ENCODE results near the gene PARD3.

Gene PARD3

DNA sequence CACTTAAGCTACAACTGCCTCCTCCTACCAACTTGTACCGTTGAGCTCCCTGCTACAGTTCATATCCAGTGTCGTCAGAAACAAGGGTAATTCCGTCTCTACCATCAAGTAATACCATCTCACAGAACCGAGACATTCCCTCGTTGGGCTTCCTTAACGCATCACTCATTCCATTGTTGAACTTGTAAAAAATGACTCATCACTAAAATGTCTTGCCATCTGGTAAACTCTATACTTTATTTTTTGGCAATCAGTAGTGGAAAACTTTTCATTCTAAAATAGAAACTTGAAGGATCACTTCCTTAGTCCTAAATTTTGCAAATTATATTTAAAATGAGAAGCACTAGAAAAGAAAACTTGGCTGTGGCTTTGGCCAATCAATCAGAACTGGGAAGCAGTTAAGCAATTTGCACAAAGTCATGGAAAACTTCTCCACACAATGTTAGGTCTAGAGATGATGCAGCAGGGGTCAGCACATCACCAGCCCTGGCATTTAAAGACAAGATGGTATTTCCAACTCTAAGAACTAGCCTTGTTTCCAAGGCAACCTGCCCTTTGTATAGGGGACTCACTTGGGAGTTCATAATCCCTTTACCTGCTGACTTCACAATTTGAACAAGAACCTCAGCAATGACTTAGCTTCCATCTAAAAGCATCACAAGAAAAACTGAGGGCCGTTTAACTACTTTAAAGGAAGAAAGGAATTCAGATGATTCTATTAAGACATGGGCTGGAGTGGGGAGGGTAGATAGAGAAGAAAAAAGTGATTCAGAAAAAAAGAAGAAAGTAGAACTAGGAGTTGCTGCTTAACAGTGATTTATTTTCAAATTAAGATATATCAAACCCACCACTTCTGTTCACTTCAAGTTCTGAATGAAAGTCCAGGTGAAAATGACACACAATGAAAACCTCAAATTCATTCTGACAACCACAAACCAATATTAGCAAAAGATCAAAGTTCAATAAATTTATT lies 288.1 kb downstream of the PARD3 start:
- no peak for DNase-seq

GRCh38 chr10:34526186-34526585 lies 288.9 kb downstream of the PARD3 start:
- no peak for DNase-seq

DNA sequence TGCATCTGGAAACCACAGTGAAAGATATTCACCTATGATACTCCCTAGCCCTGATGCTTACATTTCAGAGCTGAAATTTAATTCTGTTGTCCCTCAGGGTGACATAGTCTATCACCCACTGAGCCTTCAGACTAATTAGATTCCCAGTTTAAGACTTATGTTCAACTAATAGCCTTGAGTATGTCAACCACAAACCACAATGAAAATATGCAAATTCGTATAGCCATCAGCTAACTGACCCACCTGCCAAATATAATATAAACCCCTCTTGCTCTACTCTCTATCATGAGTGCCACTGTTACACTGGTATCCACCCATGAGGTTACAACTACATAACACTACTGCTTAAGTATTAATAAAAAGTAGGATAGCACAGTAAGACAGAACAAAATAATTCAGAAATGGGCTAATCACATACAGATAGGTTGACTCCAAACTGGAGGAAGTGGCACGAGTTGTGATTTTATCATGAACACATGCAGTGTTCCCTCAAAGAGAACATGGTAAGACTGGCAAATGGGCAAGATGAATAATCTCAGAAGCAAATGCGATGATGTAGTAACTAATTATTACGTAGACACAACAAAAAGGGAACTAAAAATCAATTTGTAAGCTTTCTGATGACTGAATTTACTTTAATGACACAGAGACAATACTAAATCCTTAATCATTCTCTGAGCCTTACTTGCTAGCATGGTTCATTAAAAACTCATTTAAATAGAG lies 290.6 kb downstream of the PARD3 start:
- no peak for DNase-seq

DNA sequence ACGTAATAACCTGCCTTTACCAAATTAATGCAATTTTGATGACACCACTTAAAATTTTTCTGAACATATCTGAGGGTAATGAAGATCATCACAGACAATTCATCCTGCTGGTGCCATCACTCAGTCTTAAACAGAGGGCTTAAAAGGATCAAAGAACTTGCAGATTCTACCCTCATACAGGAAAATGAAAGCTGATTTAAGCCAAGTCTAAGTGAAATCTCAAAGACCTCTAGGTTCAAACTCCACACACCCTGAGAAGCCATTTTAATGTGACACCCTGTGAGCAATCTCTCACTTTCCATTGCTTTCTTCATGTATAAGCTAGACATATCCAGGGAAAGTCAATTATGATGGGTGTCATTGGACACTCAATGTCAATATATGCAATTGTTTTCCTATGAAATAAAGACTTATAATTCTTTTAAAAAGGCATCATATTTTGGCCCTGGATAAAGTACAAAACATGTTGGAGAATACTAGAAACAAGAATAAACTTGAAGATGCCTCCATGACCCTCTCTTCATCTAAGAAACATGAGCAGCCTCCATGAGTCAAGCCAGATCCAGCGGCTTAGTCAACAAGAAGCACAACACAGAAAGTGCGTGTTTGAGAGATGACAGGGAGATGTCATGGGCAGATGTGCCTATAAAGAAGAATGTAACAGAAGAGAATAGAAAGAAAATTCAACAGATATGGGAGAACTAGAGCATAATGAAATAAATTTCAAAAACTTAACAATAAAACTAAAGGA lies 291.9 kb downstream of the PARD3 start:
- no peak for DNase-seq

GRCh38 chr10:34522546-34522945 lies 292.6 kb downstream of the PARD3 start:
- no peak for DNase-seq

DNA sequence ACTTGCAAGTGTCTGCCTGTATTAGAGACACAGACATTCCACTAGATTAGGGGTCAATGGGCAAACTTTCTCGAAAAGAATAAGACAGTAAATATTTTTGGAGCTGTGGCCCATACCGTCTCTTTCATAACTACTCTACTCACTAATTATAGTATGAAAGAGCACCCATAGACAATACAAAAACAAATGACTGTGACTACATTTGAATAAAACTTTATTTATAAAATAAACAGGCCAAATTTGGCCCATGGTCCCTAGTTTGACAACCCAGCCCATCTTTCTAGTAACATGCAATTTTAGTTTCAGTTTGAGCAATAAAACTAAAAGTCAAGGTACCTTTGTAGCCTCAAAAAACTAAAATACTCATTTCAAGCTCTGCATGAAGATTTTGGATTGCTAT lies 294.6 kb downstream of the PARD3 start:
- no peak for DNase-seq

DNA sequence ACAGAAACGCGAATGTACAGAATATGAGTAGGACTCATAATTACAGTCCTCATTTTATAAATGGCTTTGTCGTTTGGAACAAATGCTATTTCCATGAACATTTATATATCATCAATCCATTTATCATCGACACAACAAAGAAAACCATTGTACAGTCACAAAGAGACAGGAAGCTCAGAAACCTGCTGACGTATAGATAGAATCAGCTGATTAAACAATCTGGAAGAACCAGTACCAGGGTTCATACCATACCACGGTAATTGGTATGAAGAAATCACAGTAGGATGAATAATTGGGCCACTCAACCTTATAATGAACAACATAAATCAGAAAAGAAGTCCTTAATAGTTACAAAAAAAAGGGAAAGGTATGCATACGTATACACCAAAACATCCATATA lies 295.0 kb downstream of the PARD3 start:
- no peak for DNase-seq

- no peak for DNase-seq
Measured at GRCh38 chr10:34514290-34514689, 300.8 kb downstream of the PARD3 start.

GRCh38 chr10:34513636-34514035 lies 301.5 kb downstream of the PARD3 start:
- no peak for DNase-seq

GRCh38 chr10:34507217-34507616 lies 307.9 kb downstream of the PARD3 start:
- no peak for DNase-seq

DNA sequence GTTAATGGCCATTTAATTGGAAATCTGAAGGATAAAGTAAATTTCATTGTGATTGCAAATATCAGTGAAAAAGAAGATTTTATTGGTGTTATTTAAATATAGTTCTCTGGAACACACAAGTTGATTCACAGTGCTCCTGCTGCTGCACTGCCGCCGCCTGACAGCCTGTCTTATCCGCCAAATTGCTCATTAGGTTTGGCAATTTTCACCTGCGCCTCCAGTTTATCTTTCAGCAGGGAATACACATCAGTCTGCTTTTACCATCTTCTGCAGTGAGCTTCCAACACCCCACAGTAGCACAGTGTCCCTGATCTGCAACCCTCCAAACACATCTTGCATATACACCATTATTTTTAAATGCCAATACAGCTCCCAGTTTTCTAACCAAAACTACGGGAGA lies 308.3 kb downstream of the PARD3 start:
- DNase-seq: no peak

- no peak for DNase-seq
Measured at GRCh38 chr10:34505338-34505737, 309.8 kb downstream of the PARD3 start.

DNA sequence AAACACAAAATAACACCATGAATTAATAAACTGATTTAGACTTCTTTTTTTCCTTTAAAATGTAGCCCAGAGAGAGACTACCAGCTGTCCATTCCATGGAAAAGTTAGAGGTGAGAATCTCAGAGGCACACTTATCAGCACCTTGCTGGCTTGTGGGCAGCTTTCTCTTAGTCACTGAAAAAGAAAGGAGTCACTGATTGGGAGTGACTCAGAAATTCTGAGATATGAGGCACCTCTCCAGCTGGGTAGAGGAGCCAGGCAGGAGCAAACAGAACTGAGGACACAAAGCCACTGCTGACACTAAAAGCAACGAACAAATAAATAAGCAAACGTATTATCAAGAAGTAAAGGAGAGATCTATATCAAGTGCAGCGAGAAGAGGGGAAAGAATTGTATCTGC lies 310.6 kb downstream of the PARD3 start:
- no peak for DNase-seq

DNA sequence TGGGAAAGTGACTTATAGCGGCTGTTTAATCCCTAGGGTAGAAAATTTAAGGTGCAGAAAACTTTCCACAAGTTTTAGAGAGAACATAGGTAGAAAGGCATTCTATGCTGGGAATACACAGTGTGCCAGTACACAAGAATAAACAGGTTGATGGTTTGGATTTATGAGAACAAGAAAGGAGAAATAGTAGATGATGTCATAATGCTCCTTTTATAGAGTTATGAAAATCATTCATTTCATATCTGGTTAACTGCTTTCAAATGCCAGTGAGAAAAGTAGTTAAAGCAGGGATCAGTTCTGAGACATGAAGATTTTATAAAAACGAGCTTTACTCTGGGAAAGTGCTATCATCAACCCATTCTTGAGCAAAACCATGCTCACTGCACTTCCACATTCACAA lies 311.4 kb downstream of the PARD3 start:
- no peak for DNase-seq

GRCh38 chr10:34499612-34500279 lies 315.4 kb downstream of the PARD3 start:
- DNase-seq: no peak

- DNase-seq: no peak
Measured at GRCh38 chr10:34498821-34499220, 316.3 kb downstream of the PARD3 start.

- DNase-seq: no peak
Measured at GRCh38 chr10:34495938-34496337, 319.2 kb downstream of the PARD3 start.

GRCh38 chr10:34494012-34494411 lies 321.1 kb downstream of the PARD3 start:
- no peak for DNase-seq

DNA sequence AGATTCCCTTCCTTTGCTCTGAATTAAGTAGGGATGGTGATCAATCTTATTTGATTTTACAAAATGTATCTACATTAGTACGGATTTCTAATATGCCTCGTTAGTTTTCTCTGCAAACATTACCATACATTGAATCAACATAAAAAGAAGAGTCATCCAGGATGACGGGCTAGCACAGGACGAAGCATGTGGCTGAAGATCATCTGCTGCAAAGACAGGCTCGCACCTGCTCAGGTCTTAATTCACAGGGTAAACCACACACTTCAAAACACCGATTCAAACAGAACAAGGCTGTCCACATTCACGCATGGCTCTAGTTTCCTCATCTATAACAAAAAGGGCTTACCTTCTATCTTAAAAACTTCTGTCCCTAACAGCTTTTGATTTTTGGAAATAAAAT lies 323.0 kb downstream of the PARD3 start:
- no peak for DNase-seq

DNA sequence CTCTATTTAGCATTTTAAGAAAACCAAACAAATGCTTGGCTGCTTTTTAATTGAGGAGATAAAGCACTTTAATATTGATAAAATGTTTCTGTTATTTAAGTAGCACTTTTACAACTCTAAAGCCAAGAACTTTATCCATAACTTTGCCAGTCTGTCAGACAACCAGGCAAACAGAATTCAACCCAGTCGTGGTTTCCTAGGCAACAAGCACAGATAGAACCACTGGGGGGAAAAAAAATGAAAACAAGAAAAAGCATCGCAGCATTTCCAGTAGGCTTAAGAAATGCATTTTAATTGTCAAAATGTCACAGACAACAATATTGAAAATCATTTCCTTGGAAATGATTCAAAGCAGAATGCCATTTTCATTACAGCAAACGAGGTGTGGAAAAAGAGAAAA lies 323.4 kb downstream of the PARD3 start:
- DNase-seq: no peak

GRCh38 chr10:34489973-34490745 lies 324.9 kb downstream of the PARD3 start:
- no peak for DNase-seq

DNA sequence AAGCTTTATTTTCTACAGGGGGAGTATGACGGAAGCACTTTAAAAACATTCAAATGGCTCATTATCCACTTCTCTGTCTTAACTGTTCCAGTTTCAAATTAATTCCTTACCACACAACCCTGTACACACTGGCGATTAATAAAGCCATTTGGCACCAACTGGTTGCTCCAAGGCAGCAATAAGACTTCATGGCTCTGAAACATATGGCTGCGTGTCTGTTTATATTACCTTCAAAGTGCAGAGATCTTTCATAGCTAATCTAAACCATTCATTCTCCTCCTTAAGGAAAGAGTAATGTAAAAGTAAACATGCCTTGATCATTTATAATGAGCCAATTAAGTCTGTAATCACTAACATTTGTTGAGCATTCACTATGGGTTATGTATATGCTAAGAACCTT lies 325.7 kb downstream of the PARD3 start:
- no peak for DNase-seq

Measured in activated CD4-positive, alpha-beta T cell treated with anti-CD3 and anti-CD28 coated beads for 1 hour (primary cell).